HG03442 (cell line): Measurements from ENCODE around the gene CBFA2T3.

ENCODE experiments used
- ATAC-seq: cut with Tn5 transposase; IDR thresholded peaks from one replicate; pipeline ENCODE4 v1.9.1; 2021; ENCODE audit warnings: mild to moderate bottlenecking, moderate library complexity; ENCODE audit not compliant: unreplicated experiment

Gene CBFA2T3

GRCh38 chr16:88865310-88865709, 111.7 kb downstream of the CBFA2T3 start:
- ATAC-seq: no peak

- no peak for ATAC-seq
Observed at GRCh38 chr16:88864521-88864920, 112.5 kb downstream of the CBFA2T3 start.

GRCh38 chr16:88864099-88864498, 112.9 kb downstream of the CBFA2T3 start:
- ATAC-seq: no peak

- ATAC-seq: no peak
Observed at GRCh38 chr16:88863426-88863825, 113.6 kb downstream of the CBFA2T3 start.

- ATAC-seq: no peak
Observed at GRCh38 chr16:88862968-88863367, 114.0 kb downstream of the CBFA2T3 start.

GRCh38 chr16:88861359-88861758, 115.6 kb downstream of the CBFA2T3 start:
- no peak for ATAC-seq

- ATAC-seq: no peak
Observed at GRCh38 chr16:88859381-88860091, 117.5 kb downstream of the CBFA2T3 start.

GRCh38 chr16:88857728-88858339, 119.2 kb downstream of the CBFA2T3 start:
- ATAC-seq: no peak

GRCh38 chr16:88856828-88857727, 119.9 kb downstream of the CBFA2T3 start, which contains the start of the genes GALNS and TRAPPC2L:
TSS of gene GALNS (minus strand) at chr16:88856947. CDS start at chr16:88856877, 70 bp downstream.
TSS of gene TRAPPC2L (plus strand) at chr16:88857127. CDS start at chr16:88857151, 24 bp downstream.
- peak; percentile 76 for ATAC-seq

- no peak for ATAC-seq
Observed at GRCh38 chr16:88856122-88856827, 120.7 kb downstream of the CBFA2T3 start.

GRCh38 chr16:88855736-88856121, 121.3 kb downstream of the CBFA2T3 start:
- no peak for ATAC-seq

- no peak for ATAC-seq
Observed at GRCh38 chr16:88855176-88855575, 121.8 kb downstream of the CBFA2T3 start.

GRCh38 chr16:88854306-88855111, 122.5 kb downstream of the CBFA2T3 start:
- ATAC-seq: no peak

- ATAC-seq: no peak
Observed at GRCh38 chr16:88853325-88853941, 123.6 kb downstream of the CBFA2T3 start.

- no peak for ATAC-seq
Observed at GRCh38 chr16:88851616-88852015, 125.4 kb downstream of the CBFA2T3 start.

- no peak for ATAC-seq
Observed at GRCh38 chr16:88850531-88851199, 126.3 kb downstream of the CBFA2T3 start.

- ATAC-seq: no peak
Observed at GRCh38 chr16:88848557-88848956, 128.4 kb downstream of the CBFA2T3 start.

GRCh38 chr16:88847654-88848053, 129.4 kb downstream of the CBFA2T3 start:
- no peak for ATAC-seq

- ATAC-seq: no peak
Observed at GRCh38 chr16:88846088-88846487, 130.9 kb downstream of the CBFA2T3 start.
